ENCODE data around the gene PLCG2.

PLCG2 gene

GRCh38 chr16:81792828-81793227 lies 13.7 kb downstream of the PLCG2 start:
- Histone ChIP-seq H4K20me1 (ENCODE audit: insufficient read depth, low read length) (no peaks in the 10 kb centered on the region), H2AFZ (ENCODE audit: low read depth, low read length) (no peak overlapping the region), H3K27me3 (ENCODE audit: insufficient read depth, low read length, poor library complexity) (no peaks in the 10 kb centered on the region), H3K27ac (ENCODE audit: low read length) (no peak overlapping the region), H3K4me1 (ENCODE audit: insufficient read depth, low read length) (no peaks in the 10 kb centered on the region), H3K79me2 (ENCODE audit: insufficient read depth, low read length) (no peaks in the 10 kb centered on the region), H3K4me3 (ENCODE audit: low read depth in 1 of 2, low read length in 2 of 2) (no peak overlapping the region), H3K36me3 (ENCODE audit: insufficient read depth, low read length) (no peaks in the 10 kb centered on the region), H3K9ac (ENCODE audit: low read depth, low read length) (no peak overlapping the region), H3K9me3 (ENCODE audit: insufficient read depth, low read length, severe bottlenecking) (no peaks in the 10 kb centered on the region), H3K4me2 (ENCODE audit: insufficient read depth, low read length) (no peak overlapping the region)
- TF ChIP-seq CTCF (IDR thresholded peaks at IDR 0.05; ENCODE audit: borderline replicate concordance, extremely low read depth, low read length, poor library complexity, severe bottlenecking) (no peak), EZH2 (IDR thresholded peaks at IDR 0.05; ENCODE audit: borderline replicate concordance, low read depth, low read length, severe bottlenecking) (no peak)
- ATAC-seq (ENCODE audit: insufficient read depth, low read depth): no peak
- DNase-seq: no peak

- ATAC-seq (ENCODE audit: insufficient read depth, low read depth) (no peak), DNase-seq (no peak)
- Histone ChIP-seq H3K27ac (ENCODE audit: low read length) (no peak overlapping the region), H3K9ac (ENCODE audit: low read depth, low read length) (no peak overlapping the region), H3K27me3 (ENCODE audit: insufficient read depth, low read length, poor library complexity) (no peaks in the 10 kb centered on the region), H3K79me2 (ENCODE audit: insufficient read depth, low read length) (no peaks in the 10 kb centered on the region), H2AFZ (ENCODE audit: low read depth, low read length) (no peak overlapping the region), H3K36me3 (ENCODE audit: insufficient read depth, low read length) (no peaks in the 10 kb centered on the region), H3K4me3 (ENCODE audit: low read depth in 1 of 2, low read length in 2 of 2) (no peak overlapping the region), H4K20me1 (ENCODE audit: insufficient read depth, low read length) (no peaks in the 10 kb centered on the region), H3K4me2 (ENCODE audit: insufficient read depth, low read length) (no peak overlapping the region), H3K4me1 (ENCODE audit: insufficient read depth, low read length) (no peaks in the 10 kb centered on the region), H3K9me3 (ENCODE audit: insufficient read depth, low read length, severe bottlenecking) (no peaks in the 10 kb centered on the region)
- TF ChIP-seq CTCF (IDR thresholded peaks at IDR 0.05; ENCODE audit: borderline replicate concordance, extremely low read depth, low read length, poor library complexity, severe bottlenecking): no peak
- TF ChIP-seq EZH2 (IDR thresholded peaks at IDR 0.05; ENCODE audit: borderline replicate concordance, low read depth, low read length, severe bottlenecking): no peak
These were observed 16.1 kb downstream of the PLCG2 start for GRCh38 chr16:81795193-81795592.

- TF ChIP-seq CTCF (IDR thresholded peaks at IDR 0.05; ENCODE audit: borderline replicate concordance, extremely low read depth, low read length, poor library complexity, severe bottlenecking) (no peak), EZH2 (IDR thresholded peaks at IDR 0.05; ENCODE audit: borderline replicate concordance, low read depth, low read length, severe bottlenecking) (no peak)
- Histone ChIP-seq H3K27ac (ENCODE audit: low read length) (no peak overlapping the region), H3K27me3 (ENCODE audit: insufficient read depth, low read length, poor library complexity) (no peaks in the 10 kb centered on the region), H3K9me3 (ENCODE audit: insufficient read depth, low read length, severe bottlenecking) (no peaks in the 10 kb centered on the region), H4K20me1 (ENCODE audit: insufficient read depth, low read length) (no peaks in the 10 kb centered on the region), H3K79me2 (ENCODE audit: insufficient read depth, low read length) (no peaks in the 10 kb centered on the region), H3K4me1 (ENCODE audit: insufficient read depth, low read length) (no peaks in the 10 kb centered on the region), H2AFZ (ENCODE audit: low read depth, low read length) (no peak overlapping the region), H3K4me3 (ENCODE audit: low read depth in 1 of 2, low read length in 2 of 2) (no peak overlapping the region), H3K9ac (ENCODE audit: low read depth, low read length) (no peak overlapping the region), H3K4me2 (ENCODE audit: insufficient read depth, low read length) (no peak overlapping the region), H3K36me3 (ENCODE audit: insufficient read depth, low read length) (no peaks in the 10 kb centered on the region)
- ATAC-seq (ENCODE audit: insufficient read depth, low read depth) (peak; percentile 43; the same call in 2 of the 3 replicates), DNase-seq (peak; percentile 27)
These were observed 16.9 kb downstream of the PLCG2 start for GRCh38 chr16:81796035-81796434.

All from DND-41 (cell line).